Neural cell (in vitro differentiated cells): ENCODE results near the gene HLA-DQA1. TPM values are rescaled to one million over a fixed set of nuclear protein-coding genes. Genes with fewer than 3 reads are reported as not detected.

ENCODE experiments used
- H2AFZ ChIP-seq: fragments of 200-600, 300-800 bp; sonication (generic), shearing (Covaris generic); 2 replicates; pipeline ENCODE4 v1.6.0; 2014; ENCODE audit warnings: low read depth, mild to moderate bottlenecking, antibody characterized with exemption, low read length, moderate library complexity
- H3F3A ChIP-seq: fragments of 200-600 bp; shearing (Covaris generic); 2 replicates; pipeline ENCODE4 v1.6.1; 2016; ENCODE audit warnings: mild to moderate bottlenecking, moderate library complexity, mixed read lengths, antibody characterized with exemption, low read length; ENCODE audit not compliant: insufficient read depth, poor library complexity, severe bottlenecking
- H3K27ac ChIP-seq: fragments of 200-600, 300-800 bp; sonication (generic), shearing (Covaris generic); 2 replicates; pipeline ENCODE4 v1.5.1; 2014; ENCODE audit warnings: mild to moderate bottlenecking, low read length, moderate library complexity
- H3K27me3 ChIP-seq: fragments of 300-800, 200-600 bp; sonication (generic), shearing (Covaris generic); 2 replicates; pipeline ENCODE4 v1.6.0; 2014; ENCODE audit warnings: mild to moderate bottlenecking, low read depth, low read length, moderate library complexity; ENCODE audit not compliant: insufficient read depth
- H3K36me3 ChIP-seq: fragments of 300-800, 200-600 bp; sonication (generic), shearing (Covaris generic); 2 replicates; pipeline ENCODE4 v1.5.1; 2014; ENCODE audit warnings: mild to moderate bottlenecking, antibody characterized with exemption, low read length, moderate library complexity; ENCODE audit not compliant: insufficient read depth
- H3K4me2 ChIP-seq: fragments of 300-800, 200-600 bp; sonication (generic), shearing (Covaris generic); 2 replicates; pipeline ENCODE4 v1.6.0; 2014; ENCODE audit warnings: mild to moderate bottlenecking, low read length
- H3K4me3 ChIP-seq: fragments of 300-800, 200-600 bp; sonication (generic), shearing (Covaris generic); 2 replicates; pipeline ENCODE4 v1.5.1; 2014; ENCODE audit warnings: mild to moderate bottlenecking, low read length, moderate library complexity
- H3K79me2 ChIP-seq: fragments of 200-600 bp; shearing (Covaris generic); replicated peaks from 2 replicates; pipeline ENCODE4 v1.6.0; 2014; ENCODE audit warnings: mild to moderate bottlenecking, low read length, moderate library complexity; ENCODE audit not compliant: insufficient read depth
- H3K9ac ChIP-seq: fragments of 300-800, 200-600 bp; sonication (generic), shearing (Covaris generic); 2 replicates; pipeline ENCODE4 v1.6.1; 2016; ENCODE audit warnings: mild to moderate bottlenecking, low read length, mixed read lengths
- H3K9me2 ChIP-seq: fragments of 200-600 bp; shearing (Covaris generic); 2 replicates; pipeline ENCODE4 v1.6.1; 2016; ENCODE audit warnings: mild to moderate bottlenecking, low read length, mixed read lengths; ENCODE audit not compliant: insufficient read depth
- H3K9me3 ChIP-seq: fragments of 200-600, 300-800 bp; sonication (generic), shearing (Covaris generic); 2 replicates; pipeline ENCODE4 v1.6.1; 2016; ENCODE audit warnings: mild to moderate bottlenecking, mixed run types, low read length, moderate library complexity, mixed read lengths
- H4K20me1 ChIP-seq: fragments of 200-600 bp; shearing (Covaris generic); 2 replicates; pipeline ENCODE4 v1.6.1; 2016; ENCODE audit warnings: mild to moderate bottlenecking, mixed run types; ENCODE audit not compliant: insufficient read depth
- CTCF ChIP-seq: fragments of 450-650 bp; IDR thresholded peaks from 2 replicates; pipeline ENCODE4 v1.5.1; 2014; ENCODE audit warnings: antibody characterized with exemption, mild to moderate bottlenecking, moderate library complexity; ENCODE audit not compliant: poor library complexity, severe bottlenecking
- EP300 ChIP-seq: fragments of 450-650 bp; conservative IDR thresholded peaks from 2 replicates; pipeline ENCODE4 v1.6.1; 2014; ENCODE audit warnings: antibody characterized with exemption, mild to moderate bottlenecking, moderate library complexity; ENCODE audit not compliant: poor library complexity, severe bottlenecking
- EZH2 ChIP-seq: fragments of 200-600, 300-800 bp; shearing (Covaris generic), sonication (generic); IDR thresholded peaks from 2 replicates; pipeline ENCODE4 v1.6.1; 2014; ENCODE audit warnings: antibody characterized with exemption, low read length, borderline replicate concordance, mild to moderate bottlenecking; ENCODE audit not compliant: insufficient read depth, poor library complexity, severe bottlenecking
- MXI1 ChIP-seq: fragments of 450-650 bp; conservative IDR thresholded peaks from 2 replicates; pipeline ENCODE4 v1.6.1; 2014; ENCODE audit warnings: antibody characterized with exemption, mild to moderate bottlenecking; ENCODE audit not compliant: poor library complexity, severe bottlenecking
- POLR2AphosphoS5 ChIP-seq: IDR thresholded peaks from 2 replicates; pipeline ENCODE4 v1.6.1; 2012
- RAD21 ChIP-seq: fragments of 450-650 bp; conservative IDR thresholded peaks from 2 replicates; pipeline ENCODE4 v1.6.1; 2014; ENCODE audit warnings: antibody characterized with exemption, mild to moderate bottlenecking, moderate library complexity
- REST ChIP-seq: IDR thresholded peaks from 2 replicates; pipeline ENCODE4 v1.6.1; 2012; ENCODE audit warnings: borderline replicate concordance
- SMC3 ChIP-seq: fragments of 450-650 bp; conservative IDR thresholded peaks from 2 replicates; pipeline ENCODE4 v1.6.1; 2014; ENCODE audit warnings: antibody characterized with exemption, mild to moderate bottlenecking, moderate library complexity; ENCODE audit not compliant: poor library complexity
- TAF1 ChIP-seq: IDR thresholded peaks from 2 replicates; pipeline ENCODE4 v1.6.1; 2012; ENCODE audit warnings: low read depth
- polyA plus RNA-seq: library from polyadenylated mRNA; depleted of rRNA; stranded (reverse); fragments of >200 nt; gene quantifications from 2 replicates; pipeline ENCODE4 v1.2.3, GENCODE V29; 2014

The HLA-DQA1 gene
- polyA plus RNA-seq, 1 donor from 2014 or later = not detected

- H3K36me3 ChIP-seq = no peaks in the 10 kb centered on the region
- H3K27ac ChIP-seq = no peak overlapping the region
- H3K9me2 ChIP-seq = no peaks in the 10 kb centered on the region
- H3K9ac ChIP-seq = no peak overlapping the region
- H3F3A ChIP-seq = no peaks in the 10 kb centered on the region
- no peak overlapping the region for H3K4me2 ChIP-seq
- no peaks in the 10 kb centered on the region for H4K20me1 ChIP-seq
- H3K9me3 ChIP-seq = no peaks in the 10 kb centered on the region
- no peaks in the 10 kb centered on the region for H3K27me3 ChIP-seq
- H2AFZ ChIP-seq = no peak overlapping the region
- no peak for TF ChIP-seq CTCF
- TF ChIP-seq REST = no peak
- no peak for TF ChIP-seq MXI1
- TF ChIP-seq EZH2 = no peak
- TF ChIP-seq RAD21 = no peak
- no peak for TF ChIP-seq EP300
- no peak for TF ChIP-seq POLR2AphosphoS5
- no peaks in the 10 kb centered on the region for H3K79me2 ChIP-seq
- H3K4me3 ChIP-seq = no peak overlapping the region
Measured at GRCh38 chr6:32625137-32625536, 12.1 kb upstream of the HLA-DQA1 start.

GRCh38 chr6:32627249-32627648 lies 10.0 kb upstream of the HLA-DQA1 start:
- TF ChIP-seq TAF1 (no peak), SMC3 (no peak), RAD21 (no peak), MXI1 (no peak), CTCF (no peak), EZH2 (no peak), POLR2AphosphoS5 (no peak), REST (no peak), EP300 (no peak)
- no peaks in the 10 kb centered on the region for H3K79me2 ChIP-seq
- no peaks in the 10 kb centered on the region for H3K27me3 ChIP-seq

More at GRCh38 chr6:32627249-32627648, 10.0 kb upstream of the HLA-DQA1 start:
- H3K4me2 ChIP-seq = no peak overlapping the region
- no peaks in the 10 kb centered on the region for H3K36me3 ChIP-seq
- H3K9ac ChIP-seq = no peak overlapping the region
- no peak overlapping the region for H2AFZ ChIP-seq
- H4K20me1 ChIP-seq = no peaks in the 10 kb centered on the region
- H3F3A ChIP-seq = no peaks in the 10 kb centered on the region
- no peak overlapping the region for H3K4me3 ChIP-seq
- H3K9me2 ChIP-seq = no peaks in the 10 kb centered on the region
- no peaks in the 10 kb centered on the region for H3K9me3 ChIP-seq
- H3K27ac ChIP-seq = no peak overlapping the region
